ENCODE results near the gene MLYCD.

DNA sequence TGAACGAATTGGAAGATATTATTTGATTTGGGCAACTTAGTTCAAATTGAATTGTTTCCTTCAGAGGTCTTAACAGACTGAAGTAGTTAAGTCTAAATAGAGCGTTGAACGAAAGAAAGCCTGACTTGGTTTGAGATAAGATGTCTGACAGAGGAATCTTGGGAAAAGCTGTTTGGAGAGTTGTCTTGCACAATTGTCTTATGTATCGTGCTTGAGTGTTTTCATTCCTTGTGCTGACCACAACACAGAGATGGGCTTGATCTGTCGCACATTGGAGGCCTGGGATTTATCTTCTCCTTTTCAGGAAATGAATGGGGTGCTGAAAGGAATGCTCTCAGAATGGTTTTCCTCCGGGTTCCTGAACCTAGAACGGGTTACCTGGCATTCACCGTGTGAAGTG, 7.8 kb downstream of the MLYCD start:
- TF ChIP-seq POLR2A (IDR thresholded peaks at IDR 0.05) (no peak), EP300 (IDR thresholded peaks at IDR 0.05; ENCODE audit: low read depth) (no peak), POLR2AphosphoS5 (IDR thresholded peaks at IDR 0.05) (no peak)
- TF ChIP-seq, protein P1, sequence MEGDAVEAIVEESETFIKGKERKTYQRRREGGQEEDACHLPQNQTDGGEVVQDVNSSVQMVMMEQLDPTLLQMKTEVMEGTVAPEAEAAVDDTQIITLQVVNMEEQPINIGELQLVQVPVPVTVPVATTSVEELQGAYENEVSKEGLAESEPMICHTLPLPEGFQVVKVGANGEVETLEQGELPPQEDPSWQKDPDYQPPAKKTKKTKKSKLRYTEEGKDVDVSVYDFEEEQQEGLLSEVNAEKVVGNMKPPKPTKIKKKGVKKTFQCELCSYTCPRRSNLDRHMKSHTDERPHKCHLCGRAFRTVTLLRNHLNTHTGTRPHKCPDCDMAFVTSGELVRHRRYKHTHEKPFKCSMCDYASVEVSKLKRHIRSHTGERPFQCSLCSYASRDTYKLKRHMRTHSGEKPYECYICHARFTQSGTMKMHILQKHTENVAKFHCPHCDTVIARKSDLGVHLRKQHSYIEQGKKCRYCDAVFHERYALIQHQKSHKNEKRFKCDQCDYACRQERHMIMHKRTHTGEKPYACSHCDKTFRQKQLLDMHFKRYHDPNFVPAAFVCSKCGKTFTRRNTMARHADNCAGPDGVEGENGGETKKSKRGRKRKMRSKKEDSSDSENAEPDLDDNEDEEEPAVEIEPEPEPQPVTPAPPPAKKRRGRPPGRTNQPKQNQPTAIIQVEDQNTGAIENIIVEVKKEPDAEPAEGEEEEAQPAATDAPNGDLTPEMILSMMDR (IDR thresholded peaks at IDR 0.05), result no peak
